Effector memory CD8-positive, alpha-beta T cell (primary cell): ENCODE measurements around the gene WDR81.
"Not testable (repeated sequence)": the region's sequence is repeated elsewhere in the genome, so short reads cannot be mapped to it uniquely, and the experiment has no call there.

Experiments used
- ATAC-seq: fragments of 150-1000 bp; cut with Tn5 transposase; replicated peaks from 2 replicates; pipeline ENCODE4 v1.10.0; 2021; ENCODE audit warnings: mild to moderate bottlenecking, moderate library complexity
- DNase-seq, 3 experiments: peaks; one replicate each; pipeline ENCODE4 v3.0.0; 2021
- H3K27ac Mint-ChIP-seq, 2 donors: one replicate each; pipeline ENCODE4 v1.8.0; 2022; ENCODE audit warnings: mild to moderate bottlenecking in 2 of 2, mixed read lengths in 2 of 2, moderate library complexity in 2 of 2
- H3K27me3 Mint-ChIP-seq, 2 donors: one replicate each; pipeline ENCODE4 v1.8.0; 2022; ENCODE audit warnings: mixed read lengths in 2 of 2
- H3K36me3 Mint-ChIP-seq: one replicate; pipeline ENCODE4 v1.8.0; 2022; ENCODE audit warnings: mild to moderate bottlenecking, moderate library complexity, mixed read lengths; ENCODE audit not compliant: insufficient read depth
- H3K4me1 Mint-ChIP-seq, 2 donors: one replicate each; pipeline ENCODE4 v1.8.0; 2022; ENCODE audit warnings: low read depth in 2 of 2, mixed read lengths in 2 of 2
- H3K4me3 Mint-ChIP-seq, 2 donors: one replicate each; pipeline ENCODE4 v1.8.0; 2022; ENCODE audit warnings: mild to moderate bottlenecking in 2 of 2, mixed read lengths in 2 of 2, moderate library complexity in 2 of 2
- H3K9me3 Mint-ChIP-seq, 2 donors: one replicate each; pipeline ENCODE4 v1.8.0; 2022; ENCODE audit warnings: mixed read lengths in 2 of 2

WDR81 gene

GRCh38 chr17:1707107-1707506, 17.4 kb upstream of the WDR81 start:
- peaks cover 0 to 15% of the 10 kb centered on the region in 2 donors for H3K4me1 Mint-ChIP-seq
- H3K36me3 Mint-ChIP-seq: peaks cover 4% of the 10 kb centered on the region
- DNase-seq (peak in 2 of 3 experiments; percentile 53 to 58), ATAC-seq (peak; percentile 91)
- peak overlapping the region in 1 of 2 donors; percentile 19 for H3K4me3 Mint-ChIP-seq
- peak overlapping the region in 1 of 2 donors; percentile 78 for H3K27ac Mint-ChIP-seq
- H3K9me3 Mint-ChIP-seq: no peaks in the 10 kb centered on the region
- peaks cover 0 to 5% of the 10 kb centered on the region in 2 donors for H3K27me3 Mint-ChIP-seq

- H3K4me1 Mint-ChIP-seq: peaks cover 0 to 19% of the 10 kb centered on the region in 2 donors
- peak overlapping the region in 1 of 2 donors; percentile 30 for H3K27ac Mint-ChIP-seq
- not testable (repeated sequence) for ATAC-seq, H3K36me3 Mint-ChIP-seq, H3K27me3 Mint-ChIP-seq, DNase-seq, H3K9me3 Mint-ChIP-seq
- peak overlapping the region; percentile 71 to 75 for H3K4me3 Mint-ChIP-seq
Observed at GRCh38 chr17:1708791-1709346, 15.6 kb upstream of the WDR81 start.

GRCh38 chr17:1709403-1709951, 15.0 kb upstream of the WDR81 start:
- H3K36me3 Mint-ChIP-seq: peaks cover 4% of the 10 kb centered on the region
- no peak overlapping the region for H3K27ac Mint-ChIP-seq
- H3K9me3 Mint-ChIP-seq: no peaks in the 10 kb centered on the region
- ATAC-seq (no peak), DNase-seq (no peak)
- H3K4me1 Mint-ChIP-seq: peaks cover 4 to 21% of the 10 kb centered on the region in 2 donors
- peaks cover 0 to 5% of the 10 kb centered on the region in 2 donors for H3K27me3 Mint-ChIP-seq
- peak overlapping the region; percentile 71 to 75 for H3K4me3 Mint-ChIP-seq

- Mint-ChIP-seq H3K36me3 (peaks cover 7% of the 10 kb centered on the region), H3K27ac (peak within 1 kb of the TSS; percentile 19 to 84), H3K4me1 (peaks cover 7 to 25% of the 10 kb centered on the region in 2 donors), H3K4me3 (peak within 1 kb of the TSS; percentile 71 to 75), H3K9me3 (no peaks in the 10 kb centered on the region), H3K27me3 (peaks cover 0 to 2% of the 10 kb centered on the region in 2 donors)
- DNase-seq: no peak
- peak; percentile 11 for ATAC-seq
Observed at GRCh38 chr17:1709971-1710806, 14.3 kb upstream of the WDR81 start, which contains the start of gene TLCD2. TLCD2 (minus strand) TSS chr17:1710377; CDS start chr17:1710242, 135 bp downstream.

GRCh38 chr17:1710807-1711553, 13.5 kb upstream of the WDR81 start:
- Mint-ChIP-seq H3K4me1 (peaks cover 9 to 26% of the 10 kb centered on the region in 2 donors), H3K36me3 (peaks cover 10% of the 10 kb centered on the region), H3K9me3 (no peaks in the 10 kb centered on the region), H3K27me3 (no peaks in the 10 kb centered on the region), H3K27ac (peak overlapping the region; percentile 19 to 84), H3K4me3 (peak overlapping the region; percentile 64 to 75)
- ATAC-seq (no peak), DNase-seq (no peak)

- Mint-ChIP-seq H3K36me3 (peaks cover 18% of the 10 kb centered on the region), H3K4me3 (peak overlapping the region; percentile 64 to 75), H3K4me1 (peaks cover 15 to 31% of the 10 kb centered on the region in 2 donors), H3K9me3 (no peaks in the 10 kb centered on the region), H3K27ac (peak overlapping the region in 1 of 2 donors; percentile 84), H3K27me3 (no peaks in the 10 kb centered on the region)
- no peak for ATAC-seq
- no peak for DNase-seq
Observed at GRCh38 chr17:1711804-1712203, 12.7 kb upstream of the WDR81 start.

GRCh38 chr17:1712271-1712670, 12.2 kb upstream of the WDR81 start:
- Mint-ChIP-seq H3K27ac (no peak overlapping the region), H3K9me3 (no peaks in the 10 kb centered on the region), H3K4me3 (peak overlapping the region in 1 of 2 donors; percentile 75), H3K4me1 (peaks cover 20 to 30% of the 10 kb centered on the region in 2 donors), H3K27me3 (no peaks in the 10 kb centered on the region), H3K36me3 (peaks cover 22% of the 10 kb centered on the region)
- DNase-seq (no peak), ATAC-seq (no peak)

- DNase-seq: no peak
- Mint-ChIP-seq H3K36me3 (peaks cover 27% of the 10 kb centered on the region), H3K4me3 (peak overlapping the region in 1 of 2 donors; percentile 10), H3K27me3 (no peaks in the 10 kb centered on the region), H3K9me3 (no peaks in the 10 kb centered on the region), H3K4me1 (peaks cover 30 to 33% of the 10 kb centered on the region in 2 donors), H3K27ac (peak overlapping the region; percentile 13 to 92)
- ATAC-seq: no peak
Observed at GRCh38 chr17:1713160-1713877, 11.2 kb upstream of the WDR81 start.

- H3K27me3 Mint-ChIP-seq: no peaks in the 10 kb centered on the region
- H3K9me3 Mint-ChIP-seq: no peaks in the 10 kb centered on the region
- H3K27ac Mint-ChIP-seq: peak overlapping the region; percentile 64 to 92
- peaks cover 30 to 34% of the 10 kb centered on the region in 2 donors for H3K4me1 Mint-ChIP-seq
- peaks cover 24% of the 10 kb centered on the region for H3K36me3 Mint-ChIP-seq
- no peak for DNase-seq
- ATAC-seq: no peak
- peak overlapping the region; percentile 96 to 97 for H3K4me3 Mint-ChIP-seq
Observed at GRCh38 chr17:1713878-1714426, 10.6 kb upstream of the WDR81 start.

- DNase-seq (no peak), ATAC-seq (no peak)
- Mint-ChIP-seq H3K4me1 (peaks cover 30 to 34% of the 10 kb centered on the region in 2 donors), H3K27me3 (no peaks in the 10 kb centered on the region), H3K27ac (peak overlapping the region; percentile 64 to 92), H3K9me3 (no peaks in the 10 kb centered on the region), H3K4me3 (peak overlapping the region; percentile 96 to 97), H3K36me3 (peaks cover 23% of the 10 kb centered on the region)
Observed at GRCh38 chr17:1714427-1714979, 10.0 kb upstream of the WDR81 start.

- Mint-ChIP-seq H3K4me1 (peaks cover 30 to 34% of the 10 kb centered on the region in 2 donors), H3K27ac (peak overlapping the region; percentile 12 to 38), H3K4me3 (peak overlapping the region; percentile 96 to 97), H3K9me3 (no peaks in the 10 kb centered on the region), H3K27me3 (no peaks in the 10 kb centered on the region), H3K36me3 (peaks cover 23% of the 10 kb centered on the region)
- ATAC-seq (no peak), DNase-seq (peak in 1 of 3 experiments; percentile 34)
Observed at GRCh38 chr17:1714980-1715802, 9.3 kb upstream of the WDR81 start.

GRCh38 chr17:1715803-1716075, 8.8 kb upstream of the WDR81 start:
- no peaks in the 10 kb centered on the region for H3K9me3 Mint-ChIP-seq
- no peak for ATAC-seq
- peaks cover 23% of the 10 kb centered on the region for H3K36me3 Mint-ChIP-seq
- peak overlapping the region; percentile 95 to 96 for H3K27ac Mint-ChIP-seq
- H3K27me3 Mint-ChIP-seq: no peaks in the 10 kb centered on the region
- H3K4me1 Mint-ChIP-seq: peaks cover 33% of the 10 kb centered on the region in 2 donors
- peak overlapping the region; percentile 96 to 97 for H3K4me3 Mint-ChIP-seq
- no peak for DNase-seq
